Measurements from ENCODE around the gene RAB23. TPM values are rescaled to one million over a fixed set of nuclear protein-coding genes. Genes with fewer than 3 reads are reported as not detected.

Gene RAB23
- total and polyA plus RNA-seq, 2 donors (not counting 3 experiments of a cell fraction or from before 2014, with no cell fraction given): 3.4 to 9.4 TPM

DNA sequence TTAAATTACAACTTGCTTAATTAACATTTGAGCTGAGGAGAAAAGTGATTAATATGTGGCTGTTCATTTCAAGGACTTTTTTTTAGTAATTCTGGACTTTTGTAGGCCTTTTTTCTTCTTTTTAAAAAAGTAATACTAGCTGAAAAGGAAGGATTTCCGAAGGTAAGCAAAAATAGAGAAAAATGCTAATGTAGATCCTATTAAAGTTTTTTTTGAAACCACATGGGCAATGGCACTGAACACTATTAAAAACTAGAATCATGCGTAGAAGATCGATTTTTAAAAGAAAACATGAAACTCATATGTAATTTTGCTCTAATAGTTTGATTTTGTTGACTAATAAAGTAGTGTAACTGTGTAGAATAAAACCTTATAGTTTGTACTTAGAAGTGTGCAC, 47.6 kb downstream of the RAB23 start:
- no peaks in the 10 kb centered on the region for H3K9me3 ChIP-seq (replicated peaks; ENCODE audit: control insufficient read depth, insufficient read depth, low read length)
- BruUV-seq (replicated peaks): no TSS peak
- FAIRE-seq (no peak), DNase-seq (ENCODE audit: low read depth, low spot score) (no peak)
- intact Hi-C loops (cut with micrococcal nuclease) (no loop called here), dilution Hi-C loops (cut with MboI; ENCODE audit: extremely low pct_ligation_motif_present, low sequenced_read_pairs) (no loop called here)
- H3K4me3 ChIP-seq (replicated peaks in 1 of 3; ENCODE audit: insufficient read depth in 1 of 3, low read depth in 1 of 3, low read length in 3 of 3): peak overlapping the region in 1 of 3 experiments; percentile 2
- H3K4me1 ChIP-seq (ENCODE audit: control insufficient read depth, extremely low read depth, insufficient read depth, low read length): peaks cover 11% of the 10 kb centered on the region
- no peak overlapping the region for H3K9ac ChIP-seq (replicated peaks; ENCODE audit: extremely low read depth, insufficient read depth, low read length)
- TF ChIP-seq FOS (IDR thresholded peaks at IDR 0.05; ENCODE audit: borderline replicate concordance, insufficient read depth, low read length): no peak
- TF ChIP-seq GATA2 (IDR thresholded peaks at IDR 0.05; ENCODE audit: insufficient read depth, insufficient read length, low read depth, low read length): no peak
- TF ChIP-seq MAX (IDR thresholded peaks at IDR 0.05; ENCODE audit: insufficient read depth, insufficient read length): no peak
- no peak for TF ChIP-seq JUN (IDR thresholded peaks at IDR 0.05; ENCODE audit: borderline replicate concordance, insufficient read depth, insufficient read length, low read depth)
- TF ChIP-seq POLR2AphosphoS5 (IDR thresholded peaks at IDR 0.05; ENCODE audit: insufficient read depth, low read depth, low read length): no peak
- TF ChIP-seq EZH2 (IDR thresholded peaks at IDR 0.05; ENCODE audit: borderline replicate concordance, low read depth, low read length, severe bottlenecking): no peak
- TF ChIP-seq POLR2A (IDR thresholded peaks at IDR 0.05; ENCODE audit: low read depth, low read length): no peak
- no peak for TF ChIP-seq MYC (IDR thresholded peaks at IDR 0.05; ENCODE audit: low read depth, low read length)
- TF ChIP-seq, protein P1, sequence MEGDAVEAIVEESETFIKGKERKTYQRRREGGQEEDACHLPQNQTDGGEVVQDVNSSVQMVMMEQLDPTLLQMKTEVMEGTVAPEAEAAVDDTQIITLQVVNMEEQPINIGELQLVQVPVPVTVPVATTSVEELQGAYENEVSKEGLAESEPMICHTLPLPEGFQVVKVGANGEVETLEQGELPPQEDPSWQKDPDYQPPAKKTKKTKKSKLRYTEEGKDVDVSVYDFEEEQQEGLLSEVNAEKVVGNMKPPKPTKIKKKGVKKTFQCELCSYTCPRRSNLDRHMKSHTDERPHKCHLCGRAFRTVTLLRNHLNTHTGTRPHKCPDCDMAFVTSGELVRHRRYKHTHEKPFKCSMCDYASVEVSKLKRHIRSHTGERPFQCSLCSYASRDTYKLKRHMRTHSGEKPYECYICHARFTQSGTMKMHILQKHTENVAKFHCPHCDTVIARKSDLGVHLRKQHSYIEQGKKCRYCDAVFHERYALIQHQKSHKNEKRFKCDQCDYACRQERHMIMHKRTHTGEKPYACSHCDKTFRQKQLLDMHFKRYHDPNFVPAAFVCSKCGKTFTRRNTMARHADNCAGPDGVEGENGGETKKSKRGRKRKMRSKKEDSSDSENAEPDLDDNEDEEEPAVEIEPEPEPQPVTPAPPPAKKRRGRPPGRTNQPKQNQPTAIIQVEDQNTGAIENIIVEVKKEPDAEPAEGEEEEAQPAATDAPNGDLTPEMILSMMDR (IDR thresholded peaks at IDR 0.05; ENCODE audit: extremely low read depth in 1 of 2, insufficient read depth in 1 of 2, low read depth in 1 of 2, low read length in 2 of 2): no peak
- H3K4me2 ChIP-seq (ENCODE audit: insufficient read depth, low read length): peak overlapping the region; percentile 84
- H3K27ac ChIP-seq (ENCODE audit: insufficient read depth, low read depth, low read length): no peak overlapping the region
- H3K27me3 ChIP-seq (ENCODE audit: control insufficient read depth in 2 of 2, insufficient read depth in 2 of 2, low read length in 2 of 2): no peaks in the 10 kb centered on the region
- H3K79me2 ChIP-seq (ENCODE audit: control insufficient read depth, insufficient read depth, low read length): peaks cover 52% of the 10 kb centered on the region
- H2AFZ ChIP-seq (ENCODE audit: low read depth, low read length): no peak overlapping the region
- ChIA-PET CTCF (interaction anchor here (0.9 to 1.2 kb wide), 2 partner anchors 140 to 270 kb away, joined by 3 to 4 read pairs; no protein-coding TSS in a partner anchor), POLR2A (no interaction called here)
- no peaks in the 10 kb centered on the region for H3K36me3 ChIP-seq (ENCODE audit: control insufficient read depth in 2 of 2, extremely low read depth in 1 of 2, insufficient read depth in 2 of 2, low read length in 2 of 2)
- H4K20me1 ChIP-seq (replicated peaks; ENCODE audit: control insufficient read depth, extremely low read depth, insufficient read depth, low read length): no peaks in the 10 kb centered on the region
- H3K9me1 ChIP-seq (replicated peaks; ENCODE audit: control insufficient read depth, extremely low read depth, insufficient read depth, low read length): no peaks in the 10 kb centered on the region
